Neural crest cell (in vitro differentiated cells): ENCODE results near the gene SKIL. TPM values are rescaled to one million over a fixed set of nuclear protein-coding genes. Genes with fewer than 3 reads are reported as not detected.

Experiments
- DNase-seq: peaks from one replicate; pipeline ENCODE4 v3.0.0; 2021; ENCODE audit warnings: low read depth, mixed read lengths, low spot score
- H3K27ac Mint-ChIP-seq: one replicate; pipeline ENCODE4 v1.8.0; 2021; ENCODE audit warnings: mild to moderate bottlenecking, mixed read lengths; ENCODE audit not compliant: unreplicated experiment
- H3K27me3 Mint-ChIP-seq: 2 replicates; pipeline ENCODE4 v1.8.0; 2021; ENCODE audit warnings: low read depth, mild to moderate bottlenecking, mixed read lengths
- H3K36me3 Mint-ChIP-seq: 2 replicates; pipeline ENCODE4 v1.8.0; 2021; ENCODE audit warnings: low read depth, mild to moderate bottlenecking, mixed read lengths
- H3K4me1 Mint-ChIP-seq: 2 replicates; pipeline ENCODE4 v1.8.0; 2021; ENCODE audit warnings: mixed read lengths
- H3K4me3 Mint-ChIP-seq: one replicate; pipeline ENCODE4 v1.8.0; 2021; ENCODE audit warnings: mild to moderate bottlenecking, mixed read lengths
- H3K9me3 Mint-ChIP-seq: 2 replicates; pipeline ENCODE4 v1.8.0; 2021; ENCODE audit warnings: mixed read lengths
- total RNA-seq: library from RNA; stranded (reverse); gene quantifications from 2 replicates; pipeline ENCODE4 v1.2.1, GENCODE V29; 2021
- TF ChIP-seq, protein P1 (sequence below): fragments of 200-600 bp; sonication (generic); conservative IDR thresholded peaks from 2 replicates; pipeline ENCODE4 v1.5.0; 2021; ENCODE audit warnings: antibody characterized with exemption, mild to moderate bottlenecking

The SKIL gene
- total RNA-seq, 1 donor from 2014 or later = 18.0 TPM

DNA sequence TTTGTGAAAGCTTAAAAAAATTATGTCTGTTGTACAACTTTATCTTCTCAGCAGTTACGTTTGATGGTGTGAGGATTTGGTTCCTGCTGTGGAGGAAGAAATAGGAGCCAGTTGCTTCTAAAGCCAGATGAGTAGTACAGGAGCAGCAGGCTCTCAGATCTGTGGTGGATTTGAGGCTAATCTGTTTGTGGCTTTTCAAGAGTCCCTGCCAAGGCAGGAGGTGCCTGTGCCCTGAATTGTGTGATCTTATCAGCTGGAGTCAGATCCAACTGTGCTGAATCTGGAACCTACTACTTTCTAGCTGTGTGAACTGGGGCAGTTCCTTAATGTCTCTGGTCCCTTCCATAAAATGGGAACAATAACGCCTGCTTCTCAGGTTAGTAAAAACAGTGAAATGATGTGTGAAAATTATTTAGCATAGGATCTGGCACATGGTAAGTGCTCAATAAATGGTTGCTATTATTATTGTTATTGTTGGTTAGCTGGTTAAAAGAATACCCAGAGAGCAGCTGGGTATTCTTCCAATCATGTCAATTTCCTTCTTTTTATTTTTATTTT, 68.8 kb downstream of the SKIL start:
- H3K27me3 Mint-ChIP-seq = peaks cover 2% of the 10 kb centered on the region
- peaks cover 44% of the 10 kb centered on the region for H3K4me1 Mint-ChIP-seq
- H3K9me3 Mint-ChIP-seq = no peaks in the 10 kb centered on the region
- peak overlapping the region; percentile 98 for H3K27ac Mint-ChIP-seq
- TF ChIP-seq, protein P1, sequence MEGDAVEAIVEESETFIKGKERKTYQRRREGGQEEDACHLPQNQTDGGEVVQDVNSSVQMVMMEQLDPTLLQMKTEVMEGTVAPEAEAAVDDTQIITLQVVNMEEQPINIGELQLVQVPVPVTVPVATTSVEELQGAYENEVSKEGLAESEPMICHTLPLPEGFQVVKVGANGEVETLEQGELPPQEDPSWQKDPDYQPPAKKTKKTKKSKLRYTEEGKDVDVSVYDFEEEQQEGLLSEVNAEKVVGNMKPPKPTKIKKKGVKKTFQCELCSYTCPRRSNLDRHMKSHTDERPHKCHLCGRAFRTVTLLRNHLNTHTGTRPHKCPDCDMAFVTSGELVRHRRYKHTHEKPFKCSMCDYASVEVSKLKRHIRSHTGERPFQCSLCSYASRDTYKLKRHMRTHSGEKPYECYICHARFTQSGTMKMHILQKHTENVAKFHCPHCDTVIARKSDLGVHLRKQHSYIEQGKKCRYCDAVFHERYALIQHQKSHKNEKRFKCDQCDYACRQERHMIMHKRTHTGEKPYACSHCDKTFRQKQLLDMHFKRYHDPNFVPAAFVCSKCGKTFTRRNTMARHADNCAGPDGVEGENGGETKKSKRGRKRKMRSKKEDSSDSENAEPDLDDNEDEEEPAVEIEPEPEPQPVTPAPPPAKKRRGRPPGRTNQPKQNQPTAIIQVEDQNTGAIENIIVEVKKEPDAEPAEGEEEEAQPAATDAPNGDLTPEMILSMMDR = no peak
- DNase-seq = no peak
- H3K4me3 Mint-ChIP-seq = peak overlapping the region; percentile 61
- no peaks in the 10 kb centered on the region for H3K36me3 Mint-ChIP-seq

- no peak overlapping the region for H3K27ac Mint-ChIP-seq
- H3K4me1 Mint-ChIP-seq = peaks cover 44% of the 10 kb centered on the region
- H3K27me3 Mint-ChIP-seq = no peaks in the 10 kb centered on the region
- no peaks in the 10 kb centered on the region for H3K9me3 Mint-ChIP-seq
- H3K36me3 Mint-ChIP-seq = no peaks in the 10 kb centered on the region
- no peak overlapping the region for H3K4me3 Mint-ChIP-seq
- TF ChIP-seq, protein P1 = no peak
- DNase-seq = no peak
Measured at GRCh38 chr3:170428095-170428494, 70.6 kb downstream of the SKIL start.

- H3K36me3 Mint-ChIP-seq = no peaks in the 10 kb centered on the region
- H3K4me1 Mint-ChIP-seq = peaks cover 44% of the 10 kb centered on the region
- no peak overlapping the region for H3K4me3 Mint-ChIP-seq
- no peak overlapping the region for H3K27ac Mint-ChIP-seq
- DNase-seq = no peak
- no peaks in the 10 kb centered on the region for H3K9me3 Mint-ChIP-seq
- TF ChIP-seq, protein P1 = no peak
- H3K27me3 Mint-ChIP-seq = no peaks in the 10 kb centered on the region
Measured at GRCh38 chr3:170429050-170429449, 71.5 kb downstream of the SKIL start.

- no peak overlapping the region for H3K27ac Mint-ChIP-seq
- H3K9me3 Mint-ChIP-seq = no peaks in the 10 kb centered on the region
- no peaks in the 10 kb centered on the region for H3K27me3 Mint-ChIP-seq
- TF ChIP-seq, protein P1 = peak; percentile 46
- no peak overlapping the region for H3K4me3 Mint-ChIP-seq
- peaks cover 26% of the 10 kb centered on the region for H3K4me1 Mint-ChIP-seq
- no peaks in the 10 kb centered on the region for H3K36me3 Mint-ChIP-seq
- DNase-seq = no peak
Measured at GRCh38 chr3:170431054-170431453, 73.5 kb downstream of the SKIL start.

GRCh38 chr3:170432416-170432815, 74.9 kb downstream of the SKIL start:
- Mint-ChIP-seq H3K27me3 (no peaks in the 10 kb centered on the region), H3K4me3 (no peak overlapping the region), H3K9me3 (no peaks in the 10 kb centered on the region), H3K4me1 (peaks cover 26% of the 10 kb centered on the region), H3K27ac (no peak overlapping the region), H3K36me3 (no peaks in the 10 kb centered on the region)
- no peak for DNase-seq
- TF ChIP-seq, protein P1 = no peak
